ENCODE measurements around the gene GPC6.

DNA sequence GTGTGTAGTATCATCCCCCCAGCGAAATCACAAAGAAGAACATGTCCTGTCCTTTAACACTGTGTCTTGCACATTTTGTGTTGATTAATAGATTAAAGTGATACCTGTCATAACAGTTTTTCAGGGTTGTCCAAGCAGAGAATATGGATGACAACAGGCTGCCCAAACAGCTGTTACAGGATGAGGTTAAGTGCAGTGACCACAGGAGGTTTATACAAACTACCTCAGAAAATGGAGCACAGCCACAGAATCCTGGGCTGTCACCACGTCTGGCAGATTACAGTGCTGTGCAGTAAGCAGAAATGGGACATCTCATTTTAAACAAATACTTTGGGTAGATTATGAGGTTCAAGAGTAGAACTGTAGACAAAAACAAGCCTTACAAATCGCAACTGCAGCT lies 677.3 kb downstream of the GPC6 start:
- TF ChIP-seq ZNF324 (tag by site-specific recombination; IDR thresholded peaks at IDR 0.05) (no peak), ZBTB44 (tag by site-specific recombination; IDR thresholded peaks at IDR 0.05) (no peak), GLIS1 (tag by site-specific recombination; IDR thresholded peaks at IDR 0.05) (no peak), ZNF366 (tag by site-specific recombination; conservative IDR thresholded peaks at IDR 0.05) (no peak), ZNF510 (tag by site-specific recombination; IDR thresholded peaks at IDR 0.05; ENCODE audit: insufficient replicate concordance) (no peak), ZNF555 (tag by site-specific recombination; conservative IDR thresholded peaks at IDR 0.05) (no peak), ZNF121 (tag by site-specific recombination; IDR thresholded peaks at IDR 0.05) (no peak), ZBTB49 (tag by site-specific recombination; IDR thresholded peaks at IDR 0.05; ENCODE audit: low read depth) (no peak), GLIS2 (tag by site-specific recombination; IDR thresholded peaks at IDR 0.05) (no peak), ZFP41 (tag by site-specific recombination; IDR thresholded peaks at IDR 0.05; ENCODE audit: borderline replicate concordance) (no peak)
- TF ChIP-seq, protein P1, sequence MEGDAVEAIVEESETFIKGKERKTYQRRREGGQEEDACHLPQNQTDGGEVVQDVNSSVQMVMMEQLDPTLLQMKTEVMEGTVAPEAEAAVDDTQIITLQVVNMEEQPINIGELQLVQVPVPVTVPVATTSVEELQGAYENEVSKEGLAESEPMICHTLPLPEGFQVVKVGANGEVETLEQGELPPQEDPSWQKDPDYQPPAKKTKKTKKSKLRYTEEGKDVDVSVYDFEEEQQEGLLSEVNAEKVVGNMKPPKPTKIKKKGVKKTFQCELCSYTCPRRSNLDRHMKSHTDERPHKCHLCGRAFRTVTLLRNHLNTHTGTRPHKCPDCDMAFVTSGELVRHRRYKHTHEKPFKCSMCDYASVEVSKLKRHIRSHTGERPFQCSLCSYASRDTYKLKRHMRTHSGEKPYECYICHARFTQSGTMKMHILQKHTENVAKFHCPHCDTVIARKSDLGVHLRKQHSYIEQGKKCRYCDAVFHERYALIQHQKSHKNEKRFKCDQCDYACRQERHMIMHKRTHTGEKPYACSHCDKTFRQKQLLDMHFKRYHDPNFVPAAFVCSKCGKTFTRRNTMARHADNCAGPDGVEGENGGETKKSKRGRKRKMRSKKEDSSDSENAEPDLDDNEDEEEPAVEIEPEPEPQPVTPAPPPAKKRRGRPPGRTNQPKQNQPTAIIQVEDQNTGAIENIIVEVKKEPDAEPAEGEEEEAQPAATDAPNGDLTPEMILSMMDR (tag by site-specific recombination; IDR thresholded peaks at IDR 0.05): no peak
- TF ChIP-seq, protein P2, sequence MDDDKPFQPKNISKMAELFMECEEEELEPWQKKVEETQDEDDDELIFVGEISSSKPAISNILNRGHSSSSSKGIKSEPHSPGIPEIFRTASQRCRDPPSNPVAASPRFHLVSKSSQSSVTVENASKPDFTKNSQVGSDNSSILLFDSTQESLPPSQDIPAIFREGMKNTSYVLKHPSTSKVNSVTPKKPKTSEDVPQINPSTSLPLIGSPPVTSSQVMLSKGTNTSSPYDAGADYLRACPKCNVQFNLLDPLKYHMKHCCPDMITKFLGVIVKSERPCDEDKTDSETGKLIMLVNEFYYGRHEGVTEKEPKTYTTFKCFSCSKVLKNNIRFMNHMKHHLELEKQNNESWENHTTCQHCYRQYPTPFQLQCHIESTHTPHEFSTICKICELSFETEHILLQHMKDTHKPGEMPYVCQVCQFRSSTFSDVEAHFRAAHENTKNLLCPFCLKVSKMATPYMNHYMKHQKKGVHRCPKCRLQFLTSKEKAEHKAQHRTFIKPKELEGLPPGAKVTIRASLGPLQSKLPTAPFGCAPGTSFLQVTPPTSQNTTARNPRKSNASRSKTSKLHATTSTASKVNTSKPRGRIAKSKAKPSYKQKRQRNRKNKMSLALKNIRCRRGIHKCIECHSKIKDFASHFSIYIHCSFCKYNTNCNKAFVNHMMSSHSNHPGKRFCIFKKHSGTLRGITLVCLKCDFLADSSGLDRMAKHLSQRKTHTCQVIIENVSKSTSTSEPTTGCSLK (tag by site-specific recombination; IDR thresholded peaks at IDR 0.05): no peak
